ENCODE measurements around the gene TRAM2.

The TRAM2 gene

GRCh38 chr6:52584203-52584602, 7.3 kb upstream of the TRAM2 start:
- H3K4me3 ChIP-seq (ENCODE audit: low read depth, low read length): no peak overlapping the region
- no peak for TF ChIP-seq CTCF (IDR thresholded peaks at IDR 0.05; ENCODE audit: low read depth, low read length)

GRCh38 chr6:52582996-52583395, 6.1 kb upstream of the TRAM2 start:
- no peak for TF ChIP-seq CTCF (IDR thresholded peaks at IDR 0.05; ENCODE audit: low read depth, low read length)
- no peak overlapping the region for H3K4me3 ChIP-seq (ENCODE audit: low read depth, low read length)

- no peak for TF ChIP-seq CTCF (IDR thresholded peaks at IDR 0.05; ENCODE audit: low read depth, low read length)
- no peak overlapping the region for H3K4me3 ChIP-seq (ENCODE audit: low read depth, low read length)
These were observed 5.6 kb upstream of the TRAM2 start for GRCh38 chr6:52582446-52582845.

- no peak overlapping the region for H3K4me3 ChIP-seq (ENCODE audit: low read depth, low read length)
- no peak for TF ChIP-seq CTCF (IDR thresholded peaks at IDR 0.05; ENCODE audit: low read depth, low read length)
These were observed 4.0 kb upstream of the TRAM2 start for GRCh38 chr6:52580905-52581304.

DNA sequence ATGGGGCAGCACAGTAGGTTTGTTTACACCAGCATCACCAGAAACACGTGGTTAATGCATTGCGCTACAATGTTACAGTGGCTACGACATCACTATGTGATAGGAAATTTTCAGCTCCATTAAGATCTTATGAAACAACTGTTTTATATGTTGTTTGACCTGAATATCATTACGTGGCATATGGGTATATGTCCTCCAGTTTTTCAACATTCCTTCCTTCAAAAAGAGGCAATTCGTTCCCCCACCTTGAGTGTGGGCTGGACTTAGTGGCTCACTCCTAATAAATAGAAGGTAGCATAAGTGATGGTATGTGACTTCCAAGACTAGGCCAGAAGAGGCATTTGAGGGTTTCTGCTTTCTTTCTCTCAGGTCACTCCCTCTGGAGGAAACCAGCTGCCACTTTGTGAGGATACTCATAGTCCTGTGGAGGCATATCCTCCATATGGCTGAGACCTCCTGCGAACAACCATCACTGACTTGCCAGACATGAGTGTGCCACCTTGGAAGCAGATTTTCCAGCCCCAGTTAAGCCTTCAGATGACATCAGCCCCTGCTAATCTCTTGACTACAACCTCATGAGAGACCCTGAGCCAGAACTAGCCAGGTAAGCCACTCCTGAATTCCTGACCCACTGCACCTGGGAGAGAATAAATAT, 2.3 kb upstream of the TRAM2 start:
- no peak for TF ChIP-seq CTCF (IDR thresholded peaks at IDR 0.05; ENCODE audit: low read depth, low read length)
- H3K4me3 ChIP-seq (ENCODE audit: low read depth, low read length): no peak overlapping the region

- no peak for TF ChIP-seq CTCF (IDR thresholded peaks at IDR 0.05; ENCODE audit: low read depth, low read length)
- H3K4me3 ChIP-seq (ENCODE audit: low read depth, low read length): peak overlapping the region; percentile 78
These were observed 1.1 kb upstream of the TRAM2 start for GRCh38 chr6:52577778-52578463.

DNA sequence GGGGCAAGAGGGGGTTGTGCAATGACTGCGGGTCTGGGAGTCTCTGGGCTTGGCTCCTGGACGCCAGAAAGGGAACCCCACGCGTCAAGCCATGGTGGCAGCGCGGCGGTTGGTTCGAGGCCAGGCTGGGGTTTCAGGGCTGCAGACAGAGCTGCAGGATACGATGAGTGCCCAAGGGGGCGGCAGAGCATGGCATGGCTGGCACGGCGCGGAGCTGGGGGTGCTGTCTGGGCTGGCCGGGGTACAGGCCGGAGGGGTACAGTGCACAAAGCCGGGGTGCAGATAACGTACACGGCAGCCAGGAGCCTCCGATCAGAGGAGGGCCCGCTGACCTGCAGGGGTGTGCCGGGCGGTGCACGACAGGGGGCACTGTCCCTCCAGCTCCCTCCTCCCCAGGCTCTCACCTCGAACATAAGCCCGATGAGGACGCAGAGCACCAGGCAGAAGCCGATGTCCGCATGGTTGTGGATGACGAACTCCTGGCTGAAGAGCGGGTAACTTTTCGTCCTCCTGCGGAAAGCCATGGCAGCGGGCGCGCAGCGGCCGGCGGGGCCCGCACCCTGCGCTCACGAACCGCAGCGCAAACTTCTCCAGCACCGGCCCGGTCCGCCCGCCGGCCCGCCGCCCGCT, 353 bp downstream of the TRAM2 start:
- peak overlapping the region; percentile 97 for H3K4me3 ChIP-seq (ENCODE audit: low read depth, low read length)
- TF ChIP-seq CTCF (IDR thresholded peaks at IDR 0.05; ENCODE audit: low read depth, low read length): peak; percentile 69

Measured in WI38 (cell line).